CD4-positive, alpha-beta T cell treated with Interleukin-6 at 100 ng/mL for 8 hours (primary cell): ENCODE measurements around the gene SPATS2L.

Experiments used
- DNase-seq: peaks from one replicate; pipeline ENCODE4 v3.0.0-alpha.2; 2020; ENCODE audit warnings: mixed read lengths, low spot score

The SPATS2L gene

DNA sequence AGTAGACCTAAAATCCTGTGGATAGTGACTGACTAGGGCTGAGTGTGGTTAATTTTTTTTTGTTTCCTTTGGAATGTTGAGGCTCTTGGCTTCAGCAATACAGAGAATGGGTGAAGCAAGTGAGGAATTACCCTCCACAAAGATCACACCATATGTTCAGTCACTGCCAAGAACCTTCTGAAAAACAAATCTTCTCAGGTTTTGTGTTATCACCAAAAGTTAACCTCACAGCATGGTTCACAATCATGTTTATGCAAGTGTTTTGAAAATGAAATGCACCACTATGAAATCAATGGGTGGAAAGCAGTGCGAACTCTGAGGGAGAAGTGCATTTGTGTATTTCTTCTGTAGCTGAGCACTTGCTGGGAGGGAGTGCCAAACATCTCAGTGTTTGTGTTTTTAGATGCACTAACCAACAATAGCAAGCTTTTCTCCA is 44.4 kb downstream of the SPATS2L start:
- DNase-seq, result no peak

DNA sequence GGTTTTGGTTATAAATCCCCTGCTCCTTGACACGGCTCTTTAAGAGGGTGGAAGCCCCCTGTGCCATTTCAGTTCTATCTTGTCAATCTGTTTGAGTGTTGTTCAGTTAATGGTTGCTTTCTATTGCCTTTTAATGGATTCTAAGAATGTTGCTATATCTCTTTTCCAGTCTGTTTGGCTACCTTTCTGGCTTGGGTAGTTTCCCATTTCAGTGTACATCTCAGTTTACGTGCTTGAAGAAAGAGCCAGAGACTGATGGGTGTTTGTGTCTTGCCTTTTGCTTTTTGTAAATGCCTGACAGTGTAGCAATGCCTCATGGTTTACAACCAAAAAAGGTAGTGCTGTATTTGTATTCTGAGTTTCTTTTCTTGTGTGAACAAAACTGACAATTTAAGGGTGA is 45.3 kb downstream of the SPATS2L start:
- no peak for DNase-seq

DNA sequence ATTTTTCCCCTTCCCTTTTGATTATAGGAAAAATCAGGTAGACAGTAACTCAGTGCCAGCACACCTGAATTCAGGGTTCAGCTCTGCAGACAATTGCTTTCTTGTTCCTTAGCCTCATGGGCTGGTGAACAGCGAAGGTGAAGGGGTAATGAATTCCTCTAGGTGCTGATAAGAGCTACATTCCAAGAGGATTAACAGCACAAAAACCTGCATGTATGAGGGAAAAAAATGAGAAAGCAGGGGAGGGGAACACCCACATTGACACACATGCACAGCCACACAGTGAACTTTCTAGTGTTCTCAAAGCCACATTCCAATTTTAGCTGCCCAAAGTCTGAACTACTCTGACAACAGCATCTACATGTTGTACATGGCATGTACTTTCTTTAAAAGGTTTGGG is 46.1 kb downstream of the SPATS2L start:
- DNase-seq, result no peak

DNA sequence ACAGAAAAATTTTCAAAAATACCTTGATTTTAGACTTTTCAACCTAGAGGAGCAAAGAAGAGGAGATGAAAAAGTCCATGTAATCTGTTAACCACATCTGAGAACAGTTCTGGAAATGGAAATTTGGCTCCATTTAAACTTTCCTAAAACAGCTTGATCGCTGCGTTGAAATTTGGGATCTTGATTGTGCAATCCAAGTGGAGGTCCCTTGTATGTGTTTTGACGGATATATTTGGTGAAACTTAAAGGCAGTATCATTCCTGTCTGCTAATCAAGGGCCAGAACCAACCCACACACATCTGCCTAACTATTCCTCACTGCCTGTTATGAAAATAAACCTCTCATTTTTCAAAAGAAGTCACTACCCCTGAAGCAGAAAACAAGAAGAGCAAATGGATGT is 46.6 kb downstream of the SPATS2L start:
- DNase-seq, result no peak

DNA sequence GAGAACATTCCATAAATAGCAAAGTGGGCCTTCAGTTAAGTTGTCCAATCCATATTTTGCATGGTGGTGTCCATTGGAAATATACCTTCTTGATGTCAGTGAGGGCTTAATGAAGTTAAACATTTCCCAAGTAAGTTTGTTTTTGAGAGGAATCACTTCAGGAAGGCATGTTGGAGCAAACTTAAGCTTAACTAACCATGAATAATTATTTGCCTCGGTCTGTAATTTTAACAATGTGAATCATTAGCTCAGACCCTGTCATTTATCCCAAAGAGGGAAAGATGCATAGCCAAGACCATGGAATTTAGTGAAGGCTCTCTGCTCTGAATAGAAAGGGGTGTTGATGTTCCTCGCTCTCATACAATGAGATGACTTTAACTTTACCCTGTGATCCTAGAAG is 47.4 kb downstream of the SPATS2L start:
- DNase-seq, result no peak

DNA sequence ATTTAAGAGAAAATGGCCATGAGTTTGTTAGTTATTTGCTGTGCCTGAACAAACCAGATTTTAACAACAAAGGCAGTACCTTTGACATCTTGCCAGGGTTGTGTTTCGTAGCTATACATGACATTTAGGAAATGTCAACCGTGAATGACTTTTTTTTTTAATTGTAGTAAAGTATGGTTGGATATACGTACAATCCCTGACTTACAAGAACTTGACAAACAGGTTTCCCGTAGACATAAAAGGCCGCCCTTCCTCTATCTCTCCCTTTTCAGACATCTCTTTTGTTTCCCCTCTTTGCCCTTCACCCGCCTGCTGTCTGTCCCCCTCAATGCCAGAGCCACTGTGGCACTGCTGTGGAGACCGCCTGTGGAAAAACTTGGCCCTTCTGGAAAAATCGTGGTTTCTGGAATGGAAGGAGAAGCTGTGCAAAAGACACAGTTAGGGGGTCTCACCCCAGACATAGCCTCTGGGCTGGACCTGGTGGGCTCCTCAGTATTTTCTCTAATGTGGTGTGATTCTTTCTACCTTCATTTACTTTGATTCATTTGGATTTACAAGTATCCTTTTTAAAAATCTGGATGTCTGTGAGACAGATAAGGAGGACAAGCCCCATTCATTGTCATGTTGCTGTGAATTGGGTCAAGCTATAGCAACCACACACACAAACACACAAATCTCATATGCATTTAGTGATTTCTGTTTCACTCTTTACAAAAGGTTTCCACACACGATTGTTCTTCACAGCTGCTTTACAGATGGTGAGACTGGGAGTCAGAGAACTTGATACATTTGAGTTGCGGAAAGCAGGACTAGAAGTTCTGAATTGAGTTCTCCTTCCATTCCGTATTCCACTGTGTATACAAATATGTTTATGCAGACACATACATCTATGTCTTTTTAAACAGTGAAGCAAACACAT is 48.6 kb downstream of the SPATS2L start:
- no peak for DNase-seq

DNA sequence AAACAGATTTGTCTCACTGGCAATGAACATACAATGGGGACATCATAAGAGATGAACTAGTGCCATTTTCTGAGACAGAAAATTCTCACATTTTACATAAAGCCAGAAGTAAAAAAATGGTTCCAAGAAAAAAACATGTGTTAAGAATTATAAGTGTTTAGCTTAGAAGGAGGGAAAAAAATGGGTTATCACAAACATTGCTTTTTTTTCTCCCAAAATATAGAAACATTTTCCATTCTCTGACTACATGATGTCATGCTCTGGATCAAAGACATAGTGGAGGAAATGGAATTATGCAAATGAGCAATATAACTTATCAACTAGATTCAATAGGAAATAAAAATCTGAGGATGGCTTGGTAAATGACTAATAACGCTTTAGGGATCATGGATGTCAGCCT is 49.8 kb downstream of the SPATS2L start:
- DNase-seq, result no peak

DNA sequence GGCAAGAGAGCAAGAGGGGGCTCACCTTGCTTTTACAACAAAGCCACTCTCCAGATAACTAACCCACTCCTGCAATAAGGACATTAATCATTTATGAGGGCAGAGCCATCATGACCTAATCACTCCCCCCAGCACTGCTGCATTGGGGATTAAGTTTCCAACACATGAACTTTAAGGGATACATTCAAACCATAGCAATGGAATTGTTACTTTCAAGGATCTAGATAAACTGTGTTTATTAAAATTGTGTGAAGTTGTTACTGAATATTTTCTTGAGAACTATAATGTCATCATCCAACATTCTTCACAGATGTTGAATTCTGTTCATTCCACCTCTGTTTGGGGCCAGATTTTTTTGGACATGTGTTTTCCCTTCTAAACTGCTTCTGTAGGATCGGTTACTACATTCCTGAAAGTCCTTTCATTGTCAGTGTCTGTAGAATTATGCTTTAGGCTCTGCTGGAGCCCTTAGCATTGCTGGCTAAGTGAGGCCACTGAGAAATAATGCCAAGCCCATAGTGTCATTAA is 50.4 kb downstream of the SPATS2L start:
- DNase-seq, result no peak

DNA sequence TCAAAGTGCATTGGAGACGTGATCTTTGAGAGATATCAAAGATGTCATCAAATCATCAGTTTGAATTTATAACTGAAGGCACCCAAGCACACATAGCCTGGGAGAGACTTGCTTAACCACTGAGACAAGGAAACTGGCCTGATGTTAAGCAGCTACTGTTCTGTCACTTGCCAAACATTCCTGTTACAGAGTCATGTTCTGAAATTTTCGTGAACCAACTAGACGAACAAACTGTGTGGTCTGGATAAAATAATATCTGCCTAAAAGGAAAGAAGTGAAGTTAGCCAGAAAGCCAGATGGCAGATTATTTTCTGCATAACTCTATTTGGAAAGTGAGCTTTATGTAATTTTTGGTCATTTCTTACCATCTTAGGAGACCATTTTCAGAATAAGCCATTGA is 51.4 kb downstream of the SPATS2L start:
- DNase-seq, result no peak

DNA sequence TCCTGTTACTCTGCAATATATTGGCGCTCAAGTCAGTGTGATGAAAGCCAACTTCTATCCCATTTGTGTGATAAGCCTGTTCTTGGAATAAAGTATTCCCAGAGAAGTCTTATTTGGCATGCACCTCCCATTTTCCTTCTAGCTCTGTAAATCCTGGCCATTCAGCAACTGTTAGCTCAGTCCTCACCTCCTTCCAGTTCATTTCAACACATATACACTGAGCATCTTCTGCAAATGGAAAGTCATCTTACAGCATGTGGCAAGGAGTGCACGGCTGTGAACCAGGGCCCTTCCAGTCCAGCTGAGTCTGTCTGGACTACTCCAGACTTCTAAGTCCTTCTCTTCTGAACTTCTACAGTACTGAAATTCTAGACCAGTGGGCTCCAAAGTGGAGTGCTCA is 53.1 kb downstream of the SPATS2L start:
- no peak for DNase-seq

DNA sequence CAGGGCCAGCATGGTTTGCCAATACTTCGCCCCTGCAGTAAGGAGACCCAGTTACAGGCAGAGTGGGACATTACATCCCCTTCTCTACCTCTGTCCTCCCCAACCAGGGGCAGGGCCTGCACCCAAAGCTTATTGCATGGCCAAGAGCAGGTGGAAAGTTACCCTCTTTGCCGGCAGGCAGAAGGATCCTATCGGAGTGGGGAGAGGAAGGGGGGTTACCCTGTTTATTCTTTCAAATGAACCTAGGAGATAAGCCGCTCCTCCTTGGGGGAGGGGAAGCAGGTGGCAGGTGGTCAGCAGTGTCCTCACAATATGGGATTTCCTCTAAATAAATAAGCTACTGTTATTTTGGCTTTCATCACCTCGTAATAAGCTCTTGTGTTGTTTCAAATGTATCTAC is 53.9 kb downstream of the SPATS2L start:
- no peak for DNase-seq

DNA sequence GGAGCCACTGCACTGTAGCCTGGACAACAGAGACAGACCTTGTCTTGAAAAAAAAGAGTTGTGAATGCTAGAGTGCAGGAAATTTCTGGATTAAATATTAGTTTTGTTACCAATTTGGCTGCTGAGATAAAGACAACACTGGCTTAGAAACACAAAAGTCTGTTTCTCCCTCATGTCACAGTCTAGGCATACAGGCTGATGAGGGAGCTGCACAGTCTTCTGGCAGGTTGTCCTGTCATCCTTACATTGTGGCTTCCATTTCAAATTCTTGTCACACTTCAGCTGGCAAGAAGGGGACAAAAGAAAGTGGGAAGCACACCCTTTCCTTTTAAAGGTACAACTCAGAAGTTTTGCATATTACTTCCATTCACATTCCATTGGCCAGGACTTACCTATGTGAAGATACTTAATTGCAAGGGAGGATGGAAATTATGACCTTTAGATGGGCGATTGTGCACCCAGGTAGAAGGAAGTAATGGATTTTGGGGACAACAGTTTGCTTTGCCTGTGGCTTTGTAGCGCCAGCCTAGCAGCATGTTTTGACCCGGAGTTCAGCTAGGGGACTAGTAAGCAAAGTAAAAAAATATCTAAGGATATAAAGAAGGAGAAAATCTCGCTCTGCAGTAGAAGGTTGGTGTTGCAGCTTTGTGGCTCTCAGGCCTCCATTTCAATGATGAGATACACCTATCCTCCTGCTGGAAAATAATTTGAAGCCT is 55.9 kb downstream of the SPATS2L start:
- no peak for DNase-seq

DNA sequence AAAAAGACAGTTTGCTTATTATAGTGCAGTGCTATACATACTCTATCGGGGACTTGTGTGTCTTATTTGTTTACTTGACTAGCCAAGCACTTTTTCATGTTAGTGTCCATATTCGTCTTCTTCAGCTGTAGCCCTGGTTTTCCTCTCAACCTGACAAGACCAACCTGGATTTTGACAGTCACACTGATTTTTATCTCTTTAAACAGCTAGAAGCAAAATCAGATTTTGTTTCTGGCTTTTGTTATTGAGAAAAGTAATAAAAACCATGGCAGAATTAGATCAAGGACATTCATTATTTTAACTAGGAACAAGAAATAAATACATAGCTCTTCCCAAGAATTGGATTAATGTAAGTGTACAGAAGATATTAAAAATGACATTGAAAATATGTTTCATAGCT is 56.8 kb downstream of the SPATS2L start:
- DNase-seq, result no peak

DNA sequence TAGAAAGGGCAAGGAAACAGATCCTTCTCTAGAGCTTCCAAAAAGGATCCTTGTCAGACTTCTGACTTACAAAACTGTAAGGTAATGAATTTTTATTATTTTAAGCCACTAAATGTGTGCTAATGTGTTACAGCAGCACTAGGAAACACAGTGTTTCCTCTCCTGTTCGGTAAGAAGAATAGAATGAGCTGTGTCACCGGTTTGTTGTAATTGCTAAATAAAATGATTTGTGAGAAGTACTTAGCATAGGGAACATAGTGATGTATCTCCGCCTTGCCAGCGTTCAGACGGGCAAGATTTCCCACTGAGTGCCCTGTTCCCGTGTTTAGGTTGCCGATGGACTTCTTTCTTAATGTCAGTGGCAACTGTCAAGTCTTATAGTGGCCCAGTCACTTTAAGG is 57.6 kb downstream of the SPATS2L start:
- no peak for DNase-seq

DNA sequence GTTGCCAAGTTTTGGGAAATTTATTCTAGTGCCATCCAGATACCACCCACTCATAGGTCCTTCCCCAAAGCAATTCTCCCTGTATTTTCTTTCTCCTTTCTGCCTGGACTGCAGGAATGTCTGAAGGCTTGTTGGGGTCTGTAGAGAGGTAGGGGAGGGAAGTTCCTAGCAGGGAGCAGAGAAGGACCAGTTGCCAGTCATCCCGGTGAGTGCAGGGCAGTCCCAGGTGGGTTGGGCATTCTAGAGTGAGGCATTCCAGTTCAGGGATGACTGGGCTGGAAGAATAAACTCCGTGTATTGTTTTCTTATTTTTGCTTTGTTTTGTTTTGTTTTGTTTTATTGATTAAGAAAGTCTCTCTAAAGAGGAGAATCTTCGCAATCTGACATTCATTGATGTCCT is 58.1 kb downstream of the SPATS2L start:
- no peak for DNase-seq

DNA sequence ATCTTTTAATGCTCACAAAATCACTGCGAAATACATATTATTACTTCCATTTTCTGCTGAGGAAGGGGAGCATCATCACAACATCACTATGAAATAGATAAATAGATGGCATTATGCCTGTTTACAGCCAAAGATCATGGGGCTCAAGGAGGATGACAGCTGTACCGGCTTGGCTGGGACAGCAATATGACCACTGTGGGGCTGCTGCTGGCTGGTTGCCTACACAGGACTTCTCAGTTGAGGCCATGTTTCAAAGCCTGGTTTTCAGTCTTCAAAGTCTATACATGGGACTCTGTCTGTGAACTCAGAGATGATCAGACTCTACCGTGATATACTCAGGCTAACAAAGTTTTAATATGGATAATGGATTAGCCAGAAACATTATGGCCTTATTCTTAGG is 58.7 kb downstream of the SPATS2L start:
- no peak for DNase-seq

DNA sequence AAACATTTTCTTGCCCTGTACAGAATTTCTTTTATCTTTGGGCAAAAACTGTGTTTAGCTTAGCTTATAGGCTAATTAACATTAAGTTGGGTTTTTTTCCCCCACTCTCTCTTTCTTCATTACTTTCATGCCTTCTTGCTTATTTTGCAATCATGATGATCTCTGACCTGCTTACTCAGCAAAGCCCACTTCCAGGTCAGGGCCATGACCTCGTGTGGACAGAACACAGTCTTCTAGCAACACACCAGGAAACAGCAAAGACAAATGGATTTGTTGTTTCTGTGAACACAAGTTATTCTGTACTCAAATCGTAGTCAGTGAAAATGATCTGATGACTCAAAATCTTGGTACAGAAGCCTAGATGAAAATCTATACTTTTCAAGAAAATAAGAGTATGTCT is 60.7 kb downstream of the SPATS2L start:
- no peak for DNase-seq

DNA sequence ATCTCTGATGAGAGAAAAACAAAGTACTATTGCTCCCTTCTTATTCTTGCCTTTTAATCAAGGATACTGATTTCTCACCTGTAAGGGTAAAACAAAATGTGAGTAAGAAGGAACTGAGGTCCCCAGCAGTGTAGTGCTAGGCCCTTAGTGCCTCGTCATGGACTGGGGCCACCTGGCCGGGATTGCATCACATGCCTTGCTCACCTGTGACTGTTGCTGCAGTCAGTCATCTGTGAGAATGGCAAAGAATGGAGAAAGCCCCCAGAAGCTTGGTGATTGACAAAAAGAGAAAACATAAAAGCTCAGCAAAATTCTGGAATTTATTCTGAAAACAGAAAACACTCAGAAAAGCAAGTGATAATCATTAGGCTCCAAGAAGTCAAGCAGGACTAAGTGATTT is 63.4 kb downstream of the SPATS2L start:
- DNase-seq, result no peak

DNA sequence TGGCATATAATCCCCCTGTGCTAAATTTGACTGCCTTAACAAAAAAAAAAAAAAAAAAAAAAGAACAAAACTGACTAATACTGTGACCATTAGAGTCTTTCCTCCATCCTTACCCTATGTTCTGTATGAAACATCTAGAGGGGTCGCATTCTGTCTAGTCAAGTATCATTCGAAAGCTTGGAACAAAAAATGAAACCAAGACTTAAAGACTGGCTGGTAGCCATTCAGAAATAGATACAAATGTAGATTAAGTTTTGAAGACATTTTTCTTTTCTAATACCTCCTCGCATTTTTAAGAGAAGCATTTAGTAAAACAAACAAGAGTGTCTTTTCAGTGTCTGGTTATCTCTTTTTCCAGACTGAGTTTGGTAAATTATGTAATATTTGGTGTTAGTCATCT is 66.7 kb downstream of the SPATS2L start:
- no peak for DNase-seq

DNA sequence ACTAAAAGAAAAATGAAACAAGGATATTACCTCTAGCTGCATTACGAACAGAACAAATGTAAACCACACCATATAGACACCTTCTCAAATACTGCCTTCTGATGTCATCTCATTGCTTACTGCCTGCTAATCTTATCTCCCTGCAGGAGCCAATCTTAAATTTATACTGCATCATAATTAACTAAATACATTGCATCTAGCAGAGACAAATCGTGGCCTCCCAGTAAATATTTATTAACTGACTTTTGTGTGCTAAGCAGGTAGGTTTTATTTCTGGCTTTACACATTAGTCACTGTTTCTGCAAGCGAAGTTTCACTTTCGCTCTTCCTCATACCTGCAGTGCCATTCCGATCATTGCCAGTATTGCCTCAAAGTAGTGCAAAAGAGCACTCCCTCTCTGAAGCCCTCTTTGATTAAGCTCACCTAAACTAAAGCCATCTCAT is 67.5 kb downstream of the SPATS2L start:
- DNase-seq, result peak; percentile 69

DNA sequence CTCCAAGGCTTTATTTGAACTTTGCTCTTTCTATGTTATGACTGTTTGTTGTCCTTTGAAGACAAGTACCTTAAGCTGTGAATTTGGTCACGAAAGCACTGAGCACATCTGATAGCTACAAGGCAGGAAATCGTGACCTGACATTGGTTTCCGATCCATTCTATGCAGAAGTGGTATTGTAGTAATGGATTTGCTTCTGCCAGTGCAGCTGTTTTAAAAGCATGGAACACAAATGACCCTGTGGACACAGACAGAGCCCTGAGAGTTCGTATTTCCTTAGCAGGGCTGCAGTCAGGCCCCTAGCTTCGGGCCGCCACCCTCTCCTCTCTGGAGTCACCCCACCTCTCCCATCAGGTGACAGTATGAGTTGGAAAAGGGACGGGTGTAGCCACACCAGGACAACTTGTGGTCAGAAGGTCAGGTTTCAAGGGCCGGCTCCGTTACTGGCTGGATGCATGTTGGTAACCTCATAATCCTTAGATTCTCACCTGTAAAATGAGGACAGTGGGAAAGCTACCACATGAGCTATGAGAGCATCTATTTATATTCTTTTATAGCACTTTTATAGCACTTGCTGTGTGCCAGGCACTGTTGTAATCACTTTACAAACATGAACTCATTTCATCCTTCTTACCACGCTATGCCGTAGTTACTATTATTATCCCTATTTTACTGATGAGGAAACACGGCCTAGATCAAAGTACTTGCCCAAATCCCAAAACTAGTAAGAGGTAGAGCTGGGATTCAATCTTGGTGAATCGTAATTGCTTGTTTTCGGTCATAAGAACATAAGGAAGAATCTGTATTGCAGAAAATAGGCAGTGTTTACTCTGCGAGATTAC is 70.2 kb downstream of the SPATS2L start:
- peak; percentile 50 for DNase-seq
